Transverse colon (tissue), 4 donors: ENCODE measurements around the gene SKA1. TPM values are rescaled to one million over a fixed set of nuclear protein-coding genes. Genes with fewer than 3 reads are reported as not detected.
"Not testable (repeated sequence)": the region's sequence is repeated elsewhere in the genome, so short reads cannot be mapped to it uniquely, and the experiment has no call there.

Source experiments
- DNase-seq: peaks from one replicate; pipeline ENCODE4 v3.0.0-alpha.2; 2019
- H3K27ac ChIP-seq, 4 donors: fragments of 200-600 bp; sonication (generic); 2 replicates each; pipeline ENCODE4 v1.5.1; 2016 to 2018; ENCODE audit warnings: inconsistent platforms in 4 of 4
- H3K27me3 ChIP-seq: fragments of 200-600 bp; sonication (generic); 2 replicates; pipeline ENCODE4 v1.5.1; 2017; ENCODE audit warnings: inconsistent platforms
- H3K36me3 ChIP-seq, 4 donors: fragments of 200-600 bp; sonication (generic); 2 replicates each; pipeline ENCODE4 v1.5.1; 2017 to 2019; ENCODE audit warnings: inconsistent platforms in 4 of 4
- H3K4me1 ChIP-seq, 4 donors: fragments of 200-600 bp; sonication (generic); 2 replicates each; pipeline ENCODE4 v1.5.1; 2017 to 2020; ENCODE audit warnings: inconsistent platforms in 4 of 4
- H3K4me3 ChIP-seq, 4 donors: fragments of 200-600 bp; sonication (generic); 1 replicate in 1 of 4; 2 replicates in 3 of 4; pipeline versions ENCODE4 v1.5.1 to v1.6.1; 2017 to 2019; ENCODE audit warnings: inconsistent platforms in 4 of 4
- H3K9me3 ChIP-seq, 2 donors: fragments of 200-600 bp; sonication (generic); 2 replicates each; pipeline ENCODE4 v1.5.1; 2017 to 2019; ENCODE audit warnings: inconsistent platforms in 2 of 2
- CTCF ChIP-seq, 5 experiments: fragments of 200-600 bp in 3 of 5; fragments of 450-650 bp in 2 of 5; sonication (generic) in 3 of 5; IDR thresholded peaks; 1 replicate in 2 of 5; 2 replicates in 3 of 5; pipeline ENCODE4 v1.5.1; 2016 to 2017; ENCODE audit warnings: antibody characterized with exemption in 5 of 5, inconsistent platforms in 3 of 5, mild to moderate bottlenecking in 2 of 5, moderate library complexity in 1 of 5
- EP300 ChIP-seq: sonication (generic); formaldehyde crosslinking; IDR thresholded peaks from one replicate; pipeline ENCODE4 v1.6.1; 2017; ENCODE audit warnings: antibody characterized with exemption, low read depth
- POLR2A ChIP-seq: fragments of 450-650 bp; IDR thresholded peaks from one replicate; pipeline ENCODE4 v1.6.1; 2016; ENCODE audit warnings: antibody characterized with exemption, mild to moderate bottlenecking, moderate library complexity
- POLR2AphosphoS5 ChIP-seq, 3 donors: sonication (generic); formaldehyde crosslinking; IDR thresholded peaks; one replicate each; pipeline ENCODE4 v1.6.1; 2016; ENCODE audit warnings: antibody characterized with exemption in 3 of 3
- WGBS, 2 donors: methylation state at CpG; one replicate each; pipeline ENCODE4 v1.1.5; 2018; ENCODE audit warnings: low coverage in 1 of 2; 5-methylcytosine and 5-hydroxymethylcytosine counted together
- in situ Hi-C, 4 donors: fragments of 200-750 bp; cut with MboI; loops; one replicate each; pipeline versions ENCODE4 v1.15.0 to v1.15.1; 2017; ENCODE audit warnings: low sequenced_read_pairs in 3 of 4, low pct_ligation_motif_present in 1 of 4, low pct_unique_long_range_greater_than_20kb in 1 of 4
- intact Hi-C: fragments of 100-400 bp; cut with DNase I; formaldehyde crosslinking; loops from one replicate; pipeline ENCODE4 v1.15.1; 2023; ENCODE audit warnings: low total_unique reads
- total RNA-seq, 4 donors: library from RNA; depleted of rRNA; stranded (reverse); fragments of >200 nt; gene quantifications; one replicate each; pipeline ENCODE4 v1.1.0, GENCODE V29; 2016

SKA1 gene
- total RNA-seq, 4 donors from 2014 or later = 0.14 to 4.2 TPM; not detected in 2

DNA sequence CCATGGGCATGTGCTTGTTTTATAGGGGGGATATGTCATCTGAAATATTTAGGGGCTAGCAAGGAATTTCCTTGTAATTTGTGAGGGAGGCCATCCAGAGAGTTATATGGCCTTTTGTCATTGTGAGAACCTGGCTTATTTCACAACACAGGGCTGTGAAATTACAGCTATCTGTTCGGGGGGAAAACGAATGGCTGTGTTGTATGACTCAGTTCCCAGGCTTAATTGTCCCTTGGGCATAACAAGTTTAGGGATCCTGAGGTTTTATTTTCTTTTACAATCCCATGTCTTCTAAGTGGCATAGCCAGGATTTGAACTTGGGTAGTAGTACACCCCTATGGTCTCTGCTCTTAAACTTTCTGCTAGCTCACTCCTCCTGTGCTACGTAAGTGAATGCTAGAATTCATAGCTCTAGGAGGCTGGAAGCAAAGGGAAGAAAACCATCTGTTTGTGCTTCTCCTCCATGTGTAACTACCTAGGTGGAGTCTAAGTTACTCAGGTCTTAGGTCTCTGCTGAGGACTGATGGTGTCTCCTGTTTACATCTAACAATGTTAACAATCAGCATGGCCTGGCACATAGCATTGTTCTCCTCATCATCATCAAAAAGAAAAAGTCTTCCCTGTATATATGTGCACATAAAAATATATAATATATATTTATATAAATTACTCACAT, 53.8 kb downstream of the SKA1 start:
- DNase-seq = no peak
- Histone ChIP-seq H3K27ac (no peak overlapping the region), H3K36me3 (no peaks in the 10 kb centered on the region)

GRCh38 chr18:50429207-50429948, 54.5 kb downstream of the SKA1 start:
- H3K4me1 ChIP-seq = no peaks in the 10 kb centered on the region
- WGBS, 2 donors = 30 to 39% methylated on average over 4 to 5 of the region's 5 CpGs
- intact Hi-C loops (no loop called here), in situ Hi-C loops (no loop called here)
- no peaks in the 10 kb centered on the region for H3K36me3 ChIP-seq
- no peak overlapping the region for H3K4me3 ChIP-seq
- no peak overlapping the region for H3K27ac ChIP-seq
- H3K27me3 ChIP-seq = no peaks in the 10 kb centered on the region
- H3K9me3 ChIP-seq = no peaks in the 10 kb centered on the region
- no peak for DNase-seq
- TF ChIP-seq EP300 (no peak), POLR2AphosphoS5 (IDR thresholded peaks at IDR 0.05) (no peak), CTCF (IDR thresholded peaks at IDR 0.05) (peak in 4 of 5 experiments; percentile 31 to 55 (median 47))

More for the DNA sequence above, 53.8 kb downstream of the SKA1 start:
- no peak for TF ChIP-seq EP300
- no peak for TF ChIP-seq POLR2A
- no peak for TF ChIP-seq CTCF (IDR thresholded peaks at IDR 0.05)
- no peak for TF ChIP-seq POLR2AphosphoS5 (IDR thresholded peaks at IDR 0.05)
- no peak overlapping the region for H3K4me3 ChIP-seq
- WGBS, 2 donors = 25 to 62% methylated on average over 2 to 3 of the region's 3 CpGs
- no peaks in the 10 kb centered on the region for H3K9me3 ChIP-seq
- no peaks in the 10 kb centered on the region for H3K4me1 ChIP-seq
- in situ Hi-C loops (no loop called here), intact Hi-C loops (no loop called here)
- no peaks in the 10 kb centered on the region for H3K27me3 ChIP-seq

- Histone ChIP-seq H3K9me3 (no peaks in the 10 kb centered on the region), H3K36me3 (no peaks in the 10 kb centered on the region), H3K27me3 (no peaks in the 10 kb centered on the region), H3K4me3 (no peak overlapping the region), H3K27ac (no peak overlapping the region), H3K4me1 (no peaks in the 10 kb centered on the region)
- no peak for DNase-seq
- in situ Hi-C loops (no loop called here), intact Hi-C loops (no loop called here)
- 80 to 93% methylated on average over 1 to 3 of the region's 3 CpGs for WGBS, 2 donors
- TF ChIP-seq EP300 (no peak), CTCF (IDR thresholded peaks at IDR 0.05) (no peak), POLR2A (no peak), POLR2AphosphoS5 (IDR thresholded peaks at IDR 0.05) (no peak)
These were observed 58.1 kb downstream of the SKA1 start for GRCh38 chr18:50432915-50433314.

DNA sequence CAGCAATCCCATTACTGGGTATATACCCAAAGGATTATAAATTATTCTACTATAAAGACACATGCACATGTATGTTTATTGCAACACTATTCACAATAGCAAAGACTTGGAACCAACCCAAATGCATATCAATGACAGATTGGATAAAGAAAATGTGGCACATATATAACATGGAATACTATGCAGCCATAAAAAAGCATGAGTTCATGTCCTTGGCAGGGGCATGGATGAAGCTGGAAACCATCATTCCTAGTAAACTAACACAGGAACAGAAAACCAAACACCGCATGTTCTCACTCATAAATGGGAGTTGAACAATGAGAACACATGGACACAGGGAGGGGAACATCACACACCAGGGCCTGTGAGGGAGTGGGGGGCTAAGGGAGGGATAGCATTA, 61.9 kb downstream of the SKA1 start:
- H3K4me1 ChIP-seq, H3K36me3 ChIP-seq, intact Hi-C loops, in situ Hi-C loops, H3K4me3 ChIP-seq, H3K27ac ChIP-seq, DNase-seq, H3K9me3 ChIP-seq, H3K27me3 ChIP-seq: not testable (repeated sequence)
- WGBS, 2 donors = 94% methylated on average over 1 of the region's 1 CpG; no CpG with 5 or more reads in 1 of the 2 donors
